Measurements from ENCODE around the gene CA10.

DNA sequence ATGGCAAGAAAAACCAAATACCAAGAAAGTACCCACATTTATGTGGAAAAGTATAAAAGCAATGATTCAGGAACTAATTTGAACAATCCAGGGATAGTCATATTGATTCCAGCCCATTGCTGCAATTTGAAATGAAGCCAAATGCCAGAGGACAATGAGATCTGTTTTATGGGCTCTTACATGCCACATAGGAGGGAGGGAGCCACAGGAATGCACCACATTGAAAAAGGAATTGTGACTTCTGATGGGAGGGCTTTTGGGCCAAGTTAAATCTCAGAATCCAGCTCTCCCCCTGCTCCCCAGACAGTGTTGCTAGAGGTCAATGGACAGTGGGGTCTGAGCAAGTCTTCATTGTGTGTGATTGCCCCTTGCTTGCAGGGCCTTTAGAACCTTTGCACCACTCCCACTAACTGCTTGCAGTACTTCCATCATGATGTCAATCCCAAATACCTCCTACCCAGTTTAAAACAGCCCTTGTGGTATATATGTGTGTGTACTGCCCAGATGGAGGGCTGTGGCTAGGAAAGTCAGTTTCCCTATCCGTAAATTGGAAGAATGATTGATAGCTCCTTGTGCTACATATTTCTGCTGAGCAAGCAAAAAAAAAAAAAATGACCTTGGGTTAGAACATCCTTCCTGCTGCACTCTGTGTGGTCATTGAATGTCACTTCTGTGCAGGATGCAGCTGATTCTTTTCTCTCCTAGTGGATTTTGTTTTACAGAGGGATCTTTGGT lies 491.4 kb downstream of the CA10 start:
- TF ChIP-seq POLR2A (IDR thresholded peaks at IDR 0.05), result no peak
- TF ChIP-seq, protein P1, sequence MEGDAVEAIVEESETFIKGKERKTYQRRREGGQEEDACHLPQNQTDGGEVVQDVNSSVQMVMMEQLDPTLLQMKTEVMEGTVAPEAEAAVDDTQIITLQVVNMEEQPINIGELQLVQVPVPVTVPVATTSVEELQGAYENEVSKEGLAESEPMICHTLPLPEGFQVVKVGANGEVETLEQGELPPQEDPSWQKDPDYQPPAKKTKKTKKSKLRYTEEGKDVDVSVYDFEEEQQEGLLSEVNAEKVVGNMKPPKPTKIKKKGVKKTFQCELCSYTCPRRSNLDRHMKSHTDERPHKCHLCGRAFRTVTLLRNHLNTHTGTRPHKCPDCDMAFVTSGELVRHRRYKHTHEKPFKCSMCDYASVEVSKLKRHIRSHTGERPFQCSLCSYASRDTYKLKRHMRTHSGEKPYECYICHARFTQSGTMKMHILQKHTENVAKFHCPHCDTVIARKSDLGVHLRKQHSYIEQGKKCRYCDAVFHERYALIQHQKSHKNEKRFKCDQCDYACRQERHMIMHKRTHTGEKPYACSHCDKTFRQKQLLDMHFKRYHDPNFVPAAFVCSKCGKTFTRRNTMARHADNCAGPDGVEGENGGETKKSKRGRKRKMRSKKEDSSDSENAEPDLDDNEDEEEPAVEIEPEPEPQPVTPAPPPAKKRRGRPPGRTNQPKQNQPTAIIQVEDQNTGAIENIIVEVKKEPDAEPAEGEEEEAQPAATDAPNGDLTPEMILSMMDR (IDR thresholded peaks at IDR 0.05), result no peak
